SK-N-SH (cell line): ENCODE results near the gene IL6ST. TPM values are rescaled to one million over a fixed set of nuclear protein-coding genes. Genes with fewer than 3 reads are reported as not detected.
"Not testable (repeated sequence)": the region's sequence is repeated elsewhere in the genome, so short reads cannot be mapped to it uniquely, and the experiment has no call there.

ENCODE experiments used
- CTCF ChIA-PET: fragments of 300-600, 350-600 bp; formaldehyde crosslinking; extraction: SDS; loops from one replicate; lab custom pipeline; 2021; lab: Yijun Ruan, JAX
- POLR2A ChIA-PET: fragments of 350-600 bp; sonication (Branson Sonifier 250); formaldehyde crosslinking; extraction: SDS; loops from one replicate; lab custom pipeline; 2020; ENCODE audit warnings: antibody characterized with exemption, inconsistent platforms; lab: Yijun Ruan, JAX
- DNase-seq: peaks from one replicate; pipeline ENCODE4 v3.0.0; 2012
- H2AFZ ChIP-seq: fragments of 200-600 bp; sonication (generic); 2 replicates; pipeline ENCODE4 v1.8.1; 2016; ENCODE audit warnings: antibody characterized with exemption, mild to moderate bottlenecking, low read depth
- H3F3A ChIP-seq: fragments of 200-600 bp; sonication (generic); replicated peaks from 2 replicates; pipeline ENCODE3; 2016; ENCODE audit warnings: antibody characterized with exemption, mild to moderate bottlenecking; ENCODE audit not compliant: insufficient read depth
- H3K27ac ChIP-seq, 2 experiments: fragments of 200-500 bp in 1 of 2; fragments of 200-600 bp in 1 of 2; sonication (Bioruptor generic) in 1 of 2; sonication (generic), shearing (Covaris generic) in 1 of 2; 2 replicates each; pipeline versions ENCODE4 v1.5.1 to v1.6.1; 2014 to 2016; ENCODE audit warnings: low read depth in 2 of 2, inconsistent platforms in 1 of 2, low read length in 1 of 2, mild to moderate bottlenecking in 1 of 2, mixed read lengths in 1 of 2
- H3K27me3 ChIP-seq: fragments of 200-600 bp; sonication (generic), shearing (Covaris generic); 2 replicates; pipeline ENCODE4 v1.6.1; 2016; ENCODE audit warnings: mixed run types; ENCODE audit not compliant: insufficient read depth
- H3K36me3 ChIP-seq, 2 experiments: fragments of 200-500 bp in 1 of 2; fragments of 200-600 bp in 1 of 2; sonication (Bioruptor generic) in 1 of 2; sonication (generic) in 1 of 2; replicated peaks in 1 of 2; 2 replicates each; pipeline versions ENCODE3 to v1.5.1; 2014 to 2016; ENCODE audit warnings: low read length in 1 of 2, mild to moderate bottlenecking in 1 of 2; ENCODE audit not compliant: insufficient read depth in 2 of 2, control insufficient read depth in 1 of 2
- H3K4me1 ChIP-seq, 2 experiments: fragments of 200-500 bp in 1 of 2; fragments of 200-600 bp in 1 of 2; sonication (Bioruptor generic) in 1 of 2; sonication (generic), shearing (Covaris generic) in 1 of 2; 2 replicates each; pipeline versions ENCODE4 v1.5.1 to v1.6.1; 2014 to 2016; ENCODE audit warnings: low read depth in 1 of 2, low read length in 1 of 2, mixed run types in 1 of 2; ENCODE audit not compliant: insufficient read depth in 2 of 2, control insufficient read depth in 1 of 2
- H3K4me2 ChIP-seq: fragments of 200-600 bp; sonication (generic), shearing (Covaris generic); 2 replicates; pipeline ENCODE4 v1.6.1; 2017; ENCODE audit warnings: mixed run types
- H3K4me3 ChIP-seq, 2 experiments: fragments of 200-500 bp in 1 of 2; fragments of 200-600 bp in 1 of 2; sonication (Bioruptor generic) in 1 of 2; sonication (generic), shearing (Covaris generic) in 1 of 2; 2 replicates each; pipeline versions ENCODE4 v1.5.1 to v1.8.1; 2014 to 2016; ENCODE audit warnings: low read depth in 2 of 2, inconsistent platforms in 1 of 2, low read length in 1 of 2, mild to moderate bottlenecking in 1 of 2, mixed read lengths in 1 of 2, moderate library complexity in 1 of 2
- H3K79me2 ChIP-seq: fragments of 200-600 bp; sonication (generic); 2 replicates; pipeline ENCODE4 v1.8.1; 2017; ENCODE audit warnings: mild to moderate bottlenecking; ENCODE audit not compliant: insufficient read depth
- H3K9ac ChIP-seq: fragments of 200-600 bp; sonication (generic); 2 replicates; pipeline ENCODE4 v1.6.1; 2017; ENCODE audit warnings: mixed run types
- H3K9me2 ChIP-seq: fragments of 200-600 bp; sonication (generic); 2 replicates; pipeline ENCODE4 v1.6.1; 2017; ENCODE audit warnings: mixed run types
- H3K9me3 ChIP-seq: fragments of 200-600 bp; sonication (generic); 2 replicates; pipeline ENCODE4 v1.6.1; 2017; ENCODE audit warnings: mixed run types, mild to moderate bottlenecking, moderate library complexity
- H4K20me1 ChIP-seq: fragments of 200-600 bp; sonication (generic); 2 replicates; pipeline ENCODE4 v1.6.1; 2017; ENCODE audit warnings: mild to moderate bottlenecking, mixed run types; ENCODE audit not compliant: insufficient read depth
- ELF1 ChIP-seq: IDR thresholded peaks from 2 replicates; pipeline ENCODE4 v1.4.0; 2012
- SIN3A ChIP-seq: IDR thresholded peaks from 2 replicates; pipeline ENCODE4 v1.6.1; 2012; ENCODE audit warnings: low read depth, mild to moderate bottlenecking, low read length, moderate library complexity, borderline replicate concordance
- WGBS: methylation state at CpG from one replicate; pipeline ENCODE4 v1.1.6; 2017; ENCODE audit warnings: low lambda C conversion rate; 5-methylcytosine and 5-hydroxymethylcytosine counted together
- polyA plus RNA-seq, 3 experiments: library from polyadenylated mRNA; depleted of rRNA; stranded (reverse); fragments of >200 nt; gene quantifications; 2 replicates each; pipeline ENCODE4 v1.2.3, GENCODE V29; 2012
- TF ChIP-seq, protein P1 (sequence below): IDR thresholded peaks from 2 replicates; pipeline ENCODE4; 2012

IL6ST gene
- polyA plus RNA-seq, 1 of the 3 experiments (the other 2 are of a cell fraction), result 16.0 TPM

- Histone ChIP-seq H3K9me2 (no peaks in the 10 kb centered on the region), H3K4me3 (no peak overlapping the region), H3F3A (peaks cover 6% of the 10 kb centered on the region), H3K9me3 (no peaks in the 10 kb centered on the region), H3K36me3 (no peaks in the 10 kb centered on the region), H2AFZ (peak overlapping the region; percentile 4; the same call in 1 of the 2 replicates), H3K27me3 (no peaks in the 10 kb centered on the region), H3K4me1 (no peaks in the 10 kb centered on the region), H3K9ac (no peak overlapping the region), H3K4me2 (no peak overlapping the region), H3K27ac (peak overlapping the region in 1 of 2 experiments; percentile 37; a peak in 1 of 4 replicates)
- CTCF ChIA-PET, result interaction anchor here (1.2 kb wide), 2 partner anchors 13 to 18 kb away, joined by 3 read pairs; no protein-coding TSS in a partner anchor
- POLR2A ChIA-PET, result no interaction called here
- 100% methylated on average over 1 of the region's 1 CpG for WGBS
- DNase-seq, result no peak
- TF ChIP-seq ELF1 (no peak), SIN3A (no peak)
- TF ChIP-seq, protein P1, sequence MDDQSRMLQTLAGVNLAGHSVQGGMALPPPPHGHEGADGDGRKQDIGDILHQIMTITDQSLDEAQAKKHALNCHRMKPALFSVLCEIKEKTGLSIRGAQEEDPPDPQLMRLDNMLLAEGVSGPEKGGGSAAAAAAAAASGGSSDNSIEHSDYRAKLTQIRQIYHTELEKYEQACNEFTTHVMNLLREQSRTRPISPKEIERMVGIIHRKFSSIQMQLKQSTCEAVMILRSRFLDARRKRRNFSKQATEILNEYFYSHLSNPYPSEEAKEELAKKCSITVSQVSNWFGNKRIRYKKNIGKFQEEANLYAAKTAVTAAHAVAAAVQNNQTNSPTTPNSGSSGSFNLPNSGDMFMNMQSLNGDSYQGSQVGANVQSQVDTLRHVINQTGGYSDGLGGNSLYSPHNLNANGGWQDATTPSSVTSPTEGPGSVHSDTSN, result no peak
- TF ChIP-seq, all 33 proteins: peak for 0
- no peaks in the 10 kb centered on the region for H3K79me2 ChIP-seq
- no peaks in the 10 kb centered on the region for H4K20me1 ChIP-seq
Measured at GRCh38 chr5:56018832-56019231, 24.1 kb upstream of the IL6ST start.

DNA sequence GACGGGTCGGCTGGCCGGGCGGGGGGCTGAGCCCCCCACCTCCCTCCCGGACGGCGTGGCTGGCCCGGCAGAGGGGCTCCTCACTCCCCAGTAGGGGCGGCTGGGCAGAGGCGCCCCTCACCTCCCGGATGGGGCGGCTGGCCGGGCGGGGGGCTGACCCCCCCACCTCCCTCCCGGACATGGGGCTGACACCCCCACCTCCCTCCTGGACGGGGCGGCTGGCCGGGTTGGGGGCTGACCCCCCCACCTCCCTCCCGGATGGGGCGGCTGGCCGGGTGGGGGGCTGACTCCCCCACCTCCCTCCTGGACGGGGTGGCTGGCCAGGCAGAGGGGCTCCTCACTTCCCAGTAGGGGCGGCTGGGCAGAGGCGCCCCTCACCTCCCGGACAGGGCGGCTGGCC lies 19.9 kb upstream of the IL6ST start:
- no CpG with 5 or more reads among the region's 26 CpGs for WGBS
- H3K9me2 ChIP-seq, H3K4me3 ChIP-seq, H3K4me2 ChIP-seq, DNase-seq, H4K20me1 ChIP-seq, CTCF ChIA-PET, H3K27ac ChIP-seq, H3K79me2 ChIP-seq, H3K36me3 ChIP-seq, H2AFZ ChIP-seq, H3K27me3 ChIP-seq, H3K9ac ChIP-seq, POLR2A ChIA-PET, H3K4me1 ChIP-seq, H3K9me3 ChIP-seq: not testable (repeated sequence)
- H3F3A ChIP-seq, result peaks cover 24% of the 10 kb centered on the region

GRCh38 chr5:56013939-56014338 lies 19.2 kb upstream of the IL6ST start:
- H3K36me3 ChIP-seq, H4K20me1 ChIP-seq, DNase-seq, H2AFZ ChIP-seq, H3K4me3 ChIP-seq, H3K9ac ChIP-seq, POLR2A ChIA-PET, H3K79me2 ChIP-seq, H3K4me1 ChIP-seq, H3K27ac ChIP-seq, H3K9me3 ChIP-seq, H3K27me3 ChIP-seq, H3K4me2 ChIP-seq, H3K9me2 ChIP-seq: not testable (repeated sequence)
- WGBS, result 55% methylated on average over 1 of the region's 5 CpGs
- CTCF ChIA-PET, result interaction anchor here (1.0 kb wide), 1 partner anchor 78 kb away, joined by 4 read pairs; no protein-coding TSS in a partner anchor
- H3F3A ChIP-seq, result peaks cover 18% of the 10 kb centered on the region
